GM18873 (cell line): ENCODE results near the gene HDAC4.

Experiments used
- ATAC-seq: cut with Tn5 transposase; IDR thresholded peaks from one replicate; pipeline ENCODE4 v1.9.1; 2021; ENCODE audit warnings: mild to moderate bottlenecking, moderate library complexity, moderate number of reproducible peaks; ENCODE audit not compliant: unreplicated experiment, low FRiP score

The HDAC4 gene

DNA sequence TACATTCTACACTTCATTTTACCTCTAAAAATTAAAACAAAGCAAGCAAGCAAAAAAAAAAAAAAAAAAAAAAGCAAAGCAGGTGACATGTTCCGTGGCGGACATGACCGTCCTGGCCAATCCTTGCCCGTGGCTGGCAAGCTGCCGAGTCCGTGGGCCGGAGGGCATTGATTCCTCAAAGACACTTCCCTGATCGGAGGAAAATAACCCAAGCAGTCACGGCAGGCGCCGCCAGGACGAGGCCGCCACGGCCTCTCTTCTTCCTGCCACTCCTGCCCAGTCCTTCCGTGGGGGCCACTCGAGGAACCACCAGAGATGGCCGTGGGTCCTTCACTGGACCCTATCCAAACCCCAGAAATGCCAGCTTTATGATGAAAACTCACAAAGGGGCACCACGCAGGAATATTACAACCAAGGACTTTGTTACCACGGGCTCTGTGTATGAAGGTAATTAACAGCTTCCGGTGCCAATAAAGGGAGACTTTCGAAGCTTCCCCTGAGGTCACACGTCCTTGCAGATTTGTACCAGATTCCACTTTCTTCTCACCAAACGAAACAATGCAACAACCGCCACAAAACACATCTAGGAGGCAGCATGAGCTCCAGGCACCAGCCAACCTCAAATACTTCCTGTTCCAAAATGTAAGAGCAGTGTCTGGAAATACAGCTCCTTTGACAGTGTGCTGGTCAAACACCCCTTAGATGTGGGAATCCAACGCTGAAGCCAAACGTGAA is 170.3 kb downstream of the HDAC4 start:
- no peak for ATAC-seq

- no peak for ATAC-seq
Observed at GRCh38 chr2:239229545-239230279, 171.1 kb downstream of the HDAC4 start.

DNA sequence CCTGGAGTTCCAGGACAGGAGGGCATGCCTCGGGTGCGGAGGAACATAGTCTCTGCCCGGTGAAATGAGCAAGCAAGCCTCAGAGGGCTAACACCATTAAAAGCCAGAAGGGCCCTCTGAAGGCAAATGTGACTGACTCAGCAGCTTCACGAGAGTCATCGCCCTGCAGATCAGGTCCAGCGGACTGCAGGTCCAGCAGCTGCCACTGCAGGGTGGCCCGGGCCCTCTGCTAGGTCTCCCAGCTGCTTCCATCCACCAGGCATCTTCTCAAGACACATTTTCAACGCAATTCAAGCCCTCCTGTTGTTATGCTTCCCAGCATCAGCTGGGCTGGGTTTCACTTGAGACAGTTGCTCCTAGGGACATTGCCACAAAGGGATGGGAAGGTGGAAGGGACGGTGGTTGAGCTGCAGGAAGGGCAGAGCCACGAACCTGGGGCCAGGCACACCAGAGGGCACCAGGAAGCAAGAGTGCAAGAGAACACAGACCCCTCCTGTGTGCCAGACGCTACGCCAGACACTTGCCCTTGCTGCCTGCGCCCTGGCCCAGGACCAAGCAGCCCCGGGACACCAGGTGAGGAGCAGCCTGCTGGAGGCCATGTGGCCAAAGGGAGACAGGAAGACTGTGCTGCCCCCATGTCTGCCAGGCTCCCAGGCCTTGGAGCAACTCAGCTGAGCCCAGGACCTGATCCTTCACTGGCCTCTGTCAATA is 173.0 kb downstream of the HDAC4 start:
- ATAC-seq, result no peak

DNA sequence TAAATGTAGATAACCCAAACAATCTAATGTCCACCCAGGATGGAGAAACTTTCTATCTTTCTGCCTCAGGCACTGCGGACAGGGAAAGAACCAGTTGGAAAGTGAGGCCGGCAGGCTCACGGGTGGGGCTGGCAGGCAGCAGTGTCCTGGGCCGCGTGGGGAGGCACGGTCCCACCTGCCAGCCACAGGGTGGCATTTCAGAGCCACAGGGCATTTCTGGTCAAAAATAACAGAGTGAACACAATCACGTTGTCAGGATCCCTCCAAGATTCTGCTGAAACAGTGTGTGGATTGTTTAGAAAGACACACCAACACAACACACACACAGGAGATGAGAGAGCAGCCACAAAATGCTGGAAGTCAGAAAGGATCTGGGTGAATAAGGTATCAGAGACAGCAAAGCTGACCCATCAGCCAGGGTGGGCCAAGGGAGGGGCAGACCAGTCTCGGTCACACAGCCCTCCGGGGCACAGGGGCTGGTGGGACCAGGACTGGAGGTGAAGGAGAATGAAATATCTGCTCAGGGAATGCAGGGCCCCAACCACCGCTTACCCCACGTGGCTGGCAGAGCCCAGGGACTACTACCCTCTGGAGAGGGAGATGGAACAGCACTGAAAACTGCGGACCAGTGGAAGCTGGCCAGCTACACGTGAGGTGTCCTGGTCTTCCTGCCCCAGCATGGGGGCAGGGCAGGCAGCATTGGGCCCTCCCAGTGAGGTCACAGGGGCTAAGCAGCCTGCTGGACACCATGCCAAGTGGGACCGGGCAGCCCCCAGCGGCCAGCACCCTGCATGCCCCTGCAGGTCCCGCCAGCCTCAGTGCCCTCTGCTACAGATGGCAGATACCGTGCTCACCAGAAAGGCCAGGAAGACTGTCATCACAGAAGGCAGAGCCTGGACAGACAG is 173.9 kb downstream of the HDAC4 start:
- no peak for ATAC-seq

DNA sequence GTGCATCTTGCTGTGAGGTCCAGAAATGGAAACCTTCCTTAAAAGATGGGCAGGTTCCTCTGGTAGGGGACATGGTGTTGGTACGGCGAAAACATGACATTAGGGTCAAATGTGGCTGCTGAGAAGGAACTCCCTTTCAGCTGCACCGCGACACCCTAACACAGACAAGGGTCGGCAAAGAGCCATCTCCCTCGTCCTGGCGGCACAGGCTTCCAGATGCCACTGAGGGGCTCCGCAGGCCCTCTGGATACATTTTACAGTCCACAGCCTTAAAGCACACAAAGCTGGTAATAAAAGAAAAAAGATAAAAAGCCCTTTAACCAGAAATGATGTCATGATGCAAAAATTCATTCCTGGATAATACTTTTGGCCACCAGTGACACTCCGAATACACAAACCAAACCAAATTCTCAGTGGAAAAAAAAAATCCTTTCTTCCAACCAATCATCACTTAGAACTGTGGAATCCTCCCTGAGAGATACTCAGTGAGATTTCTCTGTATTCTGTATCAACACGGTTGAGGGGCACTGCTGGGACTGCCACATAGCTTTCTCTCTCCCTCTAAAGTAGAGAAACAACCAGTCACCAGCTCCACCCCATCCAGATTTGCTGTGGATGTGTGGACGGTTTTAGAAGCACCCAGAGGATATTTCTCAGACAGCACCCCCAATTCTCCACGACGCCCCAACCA is 174.8 kb downstream of the HDAC4 start:
- no peak for ATAC-seq

GRCh38 chr2:239225371-239225851 is 175.4 kb downstream of the HDAC4 start:
- no peak for ATAC-seq

DNA sequence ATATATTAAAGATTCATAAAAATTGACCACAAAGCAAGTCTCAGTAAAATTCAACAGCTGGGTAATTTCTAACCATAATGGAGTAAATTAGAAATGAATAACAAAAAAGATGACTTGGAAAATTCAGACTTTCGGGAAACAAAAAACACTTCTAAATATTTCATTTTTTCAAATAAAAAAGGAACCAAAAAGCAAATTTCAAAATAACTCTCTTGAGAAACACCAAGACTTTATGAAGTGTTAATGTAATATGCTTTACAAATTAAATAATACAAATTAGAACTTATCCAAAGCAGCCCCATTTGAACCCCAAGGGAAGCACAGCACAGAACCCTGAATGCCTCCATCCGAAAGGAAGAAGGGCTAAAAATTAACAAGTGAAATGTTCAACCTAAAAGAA is 175.9 kb downstream of the HDAC4 start:
- no peak for ATAC-seq

DNA sequence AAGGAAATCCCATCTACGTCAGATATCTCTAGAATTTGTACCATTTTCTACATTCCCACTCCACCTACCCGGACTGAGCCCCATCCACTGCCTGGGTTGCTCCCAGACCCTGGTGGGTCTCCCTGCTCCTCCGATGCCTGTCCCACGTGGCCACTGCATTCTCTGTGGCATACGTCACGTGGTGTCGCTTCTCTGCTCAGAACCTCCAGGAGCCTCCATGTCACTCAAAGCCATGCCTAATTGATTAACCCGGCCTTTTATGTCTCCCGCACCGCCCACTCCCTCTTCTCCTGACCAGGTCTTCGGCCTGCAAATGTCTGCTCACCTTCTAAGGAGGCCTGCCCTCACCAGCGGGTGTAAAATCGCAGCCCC is 176.6 kb downstream of the HDAC4 start:
- no peak for ATAC-seq

DNA sequence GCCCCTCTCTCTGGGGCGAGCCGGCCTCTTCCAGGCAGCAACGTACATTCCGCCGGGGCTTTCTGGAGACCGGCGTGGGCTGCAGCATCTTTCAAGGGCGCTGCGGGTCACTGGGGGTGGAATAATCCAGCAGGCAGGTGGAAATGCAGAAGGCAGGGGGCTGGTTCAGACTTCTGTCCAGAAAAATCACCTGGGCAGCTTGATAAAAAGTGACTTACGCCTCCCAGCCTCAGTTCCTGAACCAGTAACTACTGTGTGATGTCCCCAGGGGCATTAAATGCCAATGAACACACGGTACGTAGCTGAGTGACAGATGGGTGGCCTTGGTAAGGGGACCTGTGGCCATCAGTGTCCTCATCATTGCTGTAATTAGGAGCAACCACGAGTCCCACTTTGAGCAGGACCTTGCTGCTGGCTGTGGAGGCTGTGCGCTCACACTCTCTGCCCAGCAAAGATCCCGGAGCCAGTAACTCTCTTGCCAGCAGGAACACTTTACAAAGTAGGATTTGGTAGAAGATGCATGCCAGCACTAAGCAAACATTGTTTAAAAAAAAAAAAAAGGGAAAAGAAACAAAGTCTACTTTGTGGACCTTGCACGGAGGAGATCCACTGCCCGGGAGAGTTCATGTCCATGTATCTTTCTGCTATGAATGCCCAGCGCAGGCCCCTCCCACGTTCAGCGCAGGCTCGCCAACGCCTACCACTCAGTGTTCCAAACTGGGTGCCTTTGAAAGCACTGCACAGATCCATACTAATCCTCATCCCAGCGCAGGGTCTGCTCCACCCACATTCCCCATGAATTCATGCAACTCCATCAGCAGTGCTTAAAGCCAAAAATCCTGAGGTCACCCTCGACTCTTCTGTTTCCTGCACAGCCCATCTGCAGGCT is 177.3 kb downstream of the HDAC4 start:
- no peak for ATAC-seq

DNA sequence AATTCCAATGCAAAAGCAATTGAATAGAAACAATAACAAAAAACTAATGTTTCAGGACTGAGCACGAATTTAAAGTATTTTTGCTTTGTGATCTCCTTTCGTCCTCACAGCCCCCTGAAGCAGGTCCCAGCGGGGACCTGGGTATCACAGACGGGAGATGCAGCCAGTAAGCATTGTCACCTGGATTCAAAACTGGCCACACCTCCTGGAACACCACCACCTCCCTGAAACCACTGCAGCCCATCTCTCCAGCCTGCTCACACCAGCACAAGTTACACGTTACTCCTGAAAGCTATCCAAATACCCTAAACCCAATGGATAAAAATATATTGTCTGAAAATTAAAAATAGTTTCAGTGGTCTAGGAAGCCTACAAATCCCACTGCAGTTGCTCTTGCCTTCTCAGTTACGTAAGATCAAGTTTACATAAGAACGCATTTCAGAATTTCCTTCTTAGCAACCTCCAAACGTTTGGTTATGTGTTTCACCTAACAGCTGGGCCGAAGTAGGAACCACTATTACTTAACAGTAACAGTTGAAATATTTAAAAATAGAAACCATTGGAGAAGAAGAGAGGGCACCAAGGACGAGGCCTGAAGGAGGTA is 178.0 kb downstream of the HDAC4 start:
- no peak for ATAC-seq

- ATAC-seq, result no peak
Observed at GRCh38 chr2:239222312-239222660, 178.5 kb downstream of the HDAC4 start.

- ATAC-seq, result no peak
Observed at GRCh38 chr2:239220981-239221396, 179.8 kb downstream of the HDAC4 start.

- no peak for ATAC-seq
Observed at GRCh38 chr2:239220341-239220740, 180.5 kb downstream of the HDAC4 start.

DNA sequence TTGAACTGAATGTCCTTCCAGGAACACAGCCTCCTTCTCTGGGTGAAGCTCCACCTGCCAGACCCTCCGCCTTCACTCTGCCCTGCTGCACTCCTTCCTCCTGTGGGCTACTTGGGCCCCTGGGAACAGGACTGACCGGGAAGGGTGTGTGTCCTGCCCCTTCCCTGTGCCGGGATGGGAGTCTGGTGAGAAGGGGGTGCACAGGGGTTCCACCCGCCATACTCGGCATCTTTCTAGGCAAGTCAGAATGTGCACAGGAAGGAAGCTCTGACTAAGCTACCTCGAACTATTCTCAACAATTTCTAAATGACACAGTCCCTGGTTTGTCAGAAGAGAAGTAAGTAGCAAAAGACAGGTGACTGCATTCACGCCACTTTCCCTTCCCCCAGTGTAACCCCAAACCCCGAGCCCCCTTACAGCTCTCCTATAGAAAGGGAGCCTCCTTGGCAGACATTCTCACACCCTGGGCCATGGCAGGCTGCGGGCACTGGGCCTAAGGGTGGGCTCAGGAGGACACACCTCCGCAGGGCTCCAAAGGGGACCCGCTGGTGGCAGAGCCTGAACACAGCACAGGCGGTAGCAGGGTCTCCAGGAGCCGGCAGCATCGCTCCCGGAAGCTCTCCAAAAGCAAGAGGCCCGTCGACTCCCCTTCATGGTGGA is 184.1 kb downstream of the HDAC4 start:
- ATAC-seq, result no peak

DNA sequence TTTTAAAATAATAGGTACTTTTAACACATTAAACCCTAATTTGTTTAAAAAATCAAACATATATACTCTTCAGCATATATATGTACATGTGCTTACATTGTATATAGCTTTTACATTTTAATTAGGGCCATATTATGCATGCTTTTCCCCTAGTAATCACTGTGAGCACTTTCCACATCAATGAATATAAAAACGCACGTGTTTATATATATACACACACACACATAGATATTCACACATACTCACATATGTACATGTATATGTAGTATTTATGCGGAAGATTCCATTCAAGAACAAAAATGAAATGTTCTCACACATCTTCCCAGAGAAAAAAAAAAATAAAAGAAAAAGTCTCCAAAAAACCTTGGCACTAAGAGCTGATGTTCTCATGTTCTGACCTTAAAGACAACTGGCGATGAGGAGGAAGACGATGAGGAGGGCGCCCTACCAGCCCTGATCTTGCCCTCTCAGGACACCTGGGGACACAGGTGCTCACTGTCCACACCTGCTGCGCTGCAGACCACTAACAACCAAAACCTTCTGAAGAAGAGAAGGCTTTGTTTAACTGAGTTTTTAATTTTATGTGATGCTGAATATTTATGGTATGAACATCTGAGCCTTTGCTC is 184.7 kb downstream of the HDAC4 start:
- ATAC-seq, result no peak

- no peak for ATAC-seq
Observed at GRCh38 chr2:239215136-239215925, 185.5 kb downstream of the HDAC4 start.

- ATAC-seq, result no peak
Observed at GRCh38 chr2:239214725-239215124, 186.1 kb downstream of the HDAC4 start.
